Cortex of kidney (tissue), 1 donor: ENCODE results near the gene LINGO1.

Experiments used
- DNase-seq: peaks from one replicate; lab custom pipeline; 2025; lab: John Stamatoyannopoulos, UW

LINGO1 gene

DNA sequence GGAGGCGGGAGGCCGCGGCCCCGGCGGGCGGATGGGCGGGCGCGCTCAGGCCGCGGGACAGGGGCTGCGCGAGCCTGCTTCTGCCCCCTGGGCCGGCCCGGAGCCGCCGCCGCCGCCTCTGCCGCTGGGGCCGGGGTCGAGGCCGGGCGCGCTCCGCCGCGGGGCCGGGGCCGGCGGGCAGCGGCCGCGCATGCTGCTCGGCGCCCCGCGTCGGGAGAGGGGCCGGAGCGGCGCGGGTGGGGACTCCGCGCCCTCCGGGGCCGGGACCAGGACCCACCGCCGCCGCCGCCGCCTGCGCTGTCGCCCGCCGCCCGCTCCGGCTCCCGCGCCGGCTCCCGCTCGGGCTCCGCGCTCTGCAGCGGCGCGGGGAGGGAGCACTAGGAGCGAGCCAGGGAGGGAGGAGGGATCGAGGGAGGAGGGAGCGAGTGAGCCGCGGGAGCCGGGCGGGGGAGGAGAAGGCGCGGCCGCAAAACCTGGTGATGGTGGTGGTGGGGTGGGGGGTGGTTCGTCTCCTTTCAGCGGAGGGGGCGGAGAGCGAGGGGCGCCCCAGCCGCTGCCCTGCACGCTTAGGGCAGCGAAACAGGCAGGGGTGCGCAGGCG lies at the start of gene LINGO1:
LINGO1 (minus strand) TSS at position 379 of the 600 bp plus-strand sequence. CDS start 597 bp downstream, outside the sequence.
- no peak for DNase-seq

DNA sequence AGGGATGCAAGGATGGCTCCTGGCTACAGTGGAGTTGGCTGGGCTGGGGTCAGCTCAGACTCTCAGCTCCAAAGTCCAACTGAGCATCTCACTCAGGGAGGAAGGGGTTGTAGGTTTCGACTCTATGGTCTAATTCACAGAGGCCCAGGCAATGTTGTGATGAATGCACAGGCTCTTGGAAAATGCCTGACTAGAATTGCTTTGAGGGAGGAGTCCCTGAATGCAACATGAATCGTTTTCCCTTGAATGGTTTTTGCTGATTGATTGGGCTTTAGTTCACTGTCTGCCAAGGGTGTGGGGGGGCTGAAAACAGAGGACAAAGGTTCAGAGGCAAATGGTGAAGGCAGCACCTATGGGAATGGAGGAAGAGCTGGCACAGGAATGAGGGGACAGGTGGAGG lies 48.6 kb upstream of the LINGO1 start:
- no peak for DNase-seq

- no peak for DNase-seq
These were observed 44.1 kb upstream of the LINGO1 start for GRCh38 chr15:77676569-77677375.

DNA sequence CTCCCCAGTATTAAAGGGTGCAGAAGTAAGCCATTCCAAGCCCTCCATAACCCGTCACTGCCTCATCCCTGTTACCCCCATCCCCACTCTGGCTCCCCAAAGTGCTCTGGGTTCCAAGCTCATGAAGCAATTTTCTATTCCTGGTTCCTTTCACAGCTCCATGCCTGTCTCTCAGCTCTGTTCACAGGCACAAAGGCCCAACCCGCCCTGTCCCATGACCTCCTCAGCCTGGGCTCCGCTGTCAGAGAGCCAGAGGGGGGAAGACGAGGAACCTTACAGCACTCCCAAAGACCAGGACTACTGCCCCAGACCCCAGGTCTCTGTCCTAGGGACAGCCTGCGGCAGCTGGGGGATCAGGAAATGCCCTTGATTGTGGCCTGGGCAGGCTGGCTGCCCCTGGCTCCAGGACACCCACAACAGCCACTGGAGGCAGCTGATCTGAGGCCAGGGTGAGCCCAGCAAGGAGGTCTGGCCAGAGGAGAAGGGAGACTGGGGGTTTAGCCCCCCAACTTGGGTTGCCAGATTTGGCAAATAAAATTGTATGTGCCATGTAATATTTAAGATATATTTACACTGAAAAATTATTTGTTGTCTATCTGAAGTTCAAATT lies 43.2 kb upstream of the LINGO1 start:
- no peak for DNase-seq

DNA sequence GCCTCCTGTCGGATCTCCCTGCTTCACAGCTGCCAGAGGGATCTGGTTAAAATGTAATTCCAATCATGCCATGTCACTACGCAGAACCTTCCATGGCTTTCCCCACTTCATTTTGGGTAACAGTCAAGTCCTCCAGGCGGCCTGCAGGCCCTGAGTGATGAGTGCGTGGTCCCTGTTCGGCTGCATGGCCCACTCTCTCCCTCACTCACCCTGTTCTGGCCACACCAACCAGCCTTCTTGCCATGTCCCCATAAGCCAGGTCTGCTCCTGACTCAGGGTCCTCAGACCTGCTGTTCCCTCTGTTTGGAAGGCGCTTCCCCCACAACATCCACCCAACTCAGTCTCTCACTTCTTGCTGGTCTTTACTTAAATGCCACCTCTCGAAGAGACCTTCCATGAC lies 41.6 kb upstream of the LINGO1 start:
- DNase-seq, result no peak

- DNase-seq, result no peak
These were observed 41.2 kb upstream of the LINGO1 start for GRCh38 chr15:77673866-77674265.

DNA sequence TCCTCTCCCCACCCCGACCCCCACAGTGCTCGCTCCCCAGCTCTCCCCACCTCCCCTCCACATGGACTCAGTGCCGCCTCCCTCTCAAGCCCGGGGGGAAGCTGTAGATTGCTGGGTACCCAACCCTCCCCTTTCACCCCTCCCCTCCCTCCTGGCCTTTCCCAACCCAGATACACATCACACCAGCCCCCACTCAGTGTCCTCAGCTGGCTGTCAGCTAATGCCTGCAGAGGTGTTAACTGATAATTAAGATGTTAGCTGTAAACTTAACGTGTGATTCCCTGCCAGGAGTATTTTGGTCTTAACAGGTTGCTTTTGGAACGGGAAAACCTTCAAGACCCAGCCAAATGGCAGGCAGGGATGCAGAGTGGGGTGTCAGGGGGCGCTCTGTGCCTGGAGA lies 39.4 kb upstream of the LINGO1 start:
- no peak for DNase-seq

DNA sequence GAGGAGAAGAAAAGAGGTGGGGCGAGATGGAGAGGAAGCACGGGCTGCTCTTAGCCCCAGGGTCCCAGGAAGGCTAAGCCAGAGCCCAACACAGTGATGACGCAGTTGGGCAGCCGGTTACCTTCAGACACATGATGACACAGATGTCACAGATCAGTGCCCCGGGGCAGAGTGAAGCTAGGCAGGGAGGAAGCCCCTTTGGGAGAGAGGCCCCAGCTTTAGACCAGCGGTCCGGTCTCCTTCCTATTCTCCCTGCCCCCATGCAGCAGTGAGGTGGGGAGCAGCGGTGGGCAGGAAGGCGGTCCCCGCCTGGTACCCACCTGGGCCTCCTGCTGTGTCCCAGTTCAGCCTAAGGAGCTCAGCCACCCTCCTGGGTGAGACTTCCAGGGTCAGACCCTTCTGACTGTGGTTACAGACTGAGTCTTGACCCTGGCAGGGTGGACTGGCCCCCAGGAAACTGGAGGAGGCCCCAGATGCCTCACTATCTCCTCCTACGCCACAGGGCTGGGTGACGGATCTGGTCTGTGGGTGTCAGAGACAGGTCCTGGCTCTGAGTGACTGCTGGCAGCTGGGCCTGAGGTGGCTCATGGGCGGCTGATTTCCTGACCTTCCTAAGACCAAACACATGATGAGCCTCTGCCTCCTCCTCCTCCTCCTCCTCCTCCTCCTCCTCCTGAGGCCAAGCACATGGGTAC lies 38.8 kb upstream of the LINGO1 start:
- DNase-seq, result no peak

DNA sequence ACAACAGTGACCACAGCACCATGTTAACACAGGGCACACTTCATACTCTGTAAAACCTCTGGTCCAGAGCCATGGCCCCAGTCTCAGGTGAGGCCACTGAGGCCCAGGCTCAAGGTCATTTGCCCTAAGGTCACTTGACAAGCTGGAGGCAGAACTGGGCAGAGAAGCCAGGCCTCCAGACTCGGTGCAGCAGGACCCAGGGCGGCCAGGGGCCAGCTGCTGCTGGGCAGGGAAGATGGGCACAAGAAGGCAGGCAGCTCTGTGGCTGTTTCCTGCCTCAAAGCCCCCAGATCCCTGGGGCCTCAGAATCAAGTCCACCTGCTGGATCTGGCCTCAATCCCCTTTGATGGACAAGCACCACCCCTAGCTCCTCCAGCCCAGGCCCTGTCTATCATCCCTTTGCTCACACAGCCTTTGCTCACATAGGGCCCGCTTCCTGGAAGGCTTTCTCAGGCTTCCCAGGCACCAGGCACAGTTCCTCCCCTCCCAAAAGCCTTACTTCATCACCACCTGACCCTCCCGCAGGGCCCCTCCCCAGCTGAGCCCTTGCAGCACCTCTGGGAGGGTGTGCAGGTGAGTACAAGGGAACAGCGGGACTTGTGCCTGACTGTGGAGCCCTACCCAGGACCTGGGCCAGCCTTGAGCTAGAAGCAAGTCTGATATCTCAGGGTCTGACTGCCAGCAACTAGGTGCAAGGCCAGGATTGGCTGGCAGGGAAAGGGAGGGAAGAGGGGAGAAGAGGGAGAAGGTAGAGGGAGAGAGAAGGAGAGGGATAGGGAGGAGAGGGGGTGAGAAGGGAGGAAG lies 38.0 kb upstream of the LINGO1 start:
- no peak for DNase-seq

DNA sequence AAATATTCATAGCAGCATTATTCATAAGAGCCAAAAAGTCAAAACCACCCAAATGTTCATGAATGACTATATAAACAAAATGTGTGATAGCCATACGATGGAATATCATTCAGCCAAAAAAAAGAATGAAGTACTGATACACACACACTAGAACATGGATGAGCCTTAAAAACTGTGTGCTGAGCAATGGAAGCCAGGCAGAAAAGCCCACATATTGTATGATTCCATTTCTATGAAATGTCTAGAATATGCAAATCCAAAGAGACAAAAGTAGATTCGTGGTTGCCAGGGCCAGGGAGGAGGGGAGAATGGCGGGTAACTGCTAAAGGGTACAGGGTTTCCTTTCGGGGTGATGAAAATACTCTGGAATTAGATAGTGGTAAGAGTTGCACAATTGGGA lies 37.2 kb upstream of the LINGO1 start:
- DNase-seq, result no peak

DNA sequence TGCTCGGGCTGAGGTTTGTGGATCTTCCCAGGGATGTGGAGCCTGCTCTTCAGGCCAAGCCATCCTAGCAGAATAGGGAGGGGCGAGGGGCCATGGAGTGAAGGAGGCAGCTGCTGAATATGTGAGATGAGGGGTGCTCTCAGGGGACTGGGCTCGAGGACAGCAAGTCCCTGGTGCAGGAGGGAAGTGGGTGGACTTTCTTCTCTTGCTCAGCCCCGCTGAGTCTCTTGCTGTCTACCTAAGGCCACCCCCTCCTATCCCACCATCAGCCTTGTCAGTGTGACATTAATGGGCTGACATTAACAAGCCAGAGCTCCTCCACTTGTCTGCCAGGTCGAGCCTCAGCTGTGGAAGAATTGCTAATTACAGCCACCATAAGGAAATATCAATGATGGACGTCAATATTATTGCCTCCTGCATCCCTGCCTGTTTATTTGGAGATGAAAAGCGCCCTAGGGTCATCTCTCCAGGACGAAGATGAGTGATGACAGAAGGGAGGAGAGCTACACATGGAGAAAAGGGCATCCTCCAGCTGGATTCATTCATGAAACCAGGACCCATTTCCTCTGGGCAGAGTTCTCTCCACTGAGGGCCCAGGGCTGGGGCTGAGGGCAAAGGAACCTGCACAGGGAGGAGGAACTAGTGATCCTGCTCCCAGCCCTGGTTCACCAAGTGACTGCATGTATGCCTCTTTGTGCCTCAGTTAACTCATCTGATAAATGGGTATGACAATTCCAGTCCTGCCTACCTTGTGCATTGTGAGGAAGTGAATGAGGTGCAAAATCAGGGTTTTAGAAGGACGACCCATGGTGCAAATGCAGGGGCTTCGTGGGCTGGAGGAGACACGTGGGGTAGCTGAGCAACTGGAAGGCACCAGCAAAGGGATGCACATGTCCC lies 34.9 kb upstream of the LINGO1 start:
- DNase-seq, result no peak

DNA sequence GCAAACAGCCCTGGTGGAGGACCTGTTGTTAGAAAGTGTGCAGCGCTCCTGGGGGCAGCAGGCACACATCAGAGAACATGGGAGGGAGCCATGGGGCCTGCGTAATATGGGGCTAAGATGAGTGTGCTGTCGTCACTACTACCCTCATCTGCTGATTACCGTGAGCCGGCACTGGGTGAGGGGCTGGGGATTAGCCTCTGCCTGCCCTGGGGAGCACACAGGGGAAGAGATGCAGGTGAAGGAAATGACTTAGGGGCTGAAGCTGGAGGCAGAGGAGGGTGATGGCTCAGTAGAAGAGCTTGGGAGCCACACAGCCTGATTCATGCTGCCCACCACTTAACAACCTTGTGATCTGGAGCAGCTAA lies 33.6 kb upstream of the LINGO1 start:
- no peak for DNase-seq

- no peak for DNase-seq
These were observed 33.0 kb upstream of the LINGO1 start for GRCh38 chr15:77665530-77666295.

- no peak for DNase-seq
These were observed 31.7 kb upstream of the LINGO1 start for GRCh38 chr15:77664428-77664827.

GRCh38 chr15:77663256-77663655 lies 30.5 kb upstream of the LINGO1 start:
- no peak for DNase-seq

GRCh38 chr15:77659350-77660321 lies 26.9 kb upstream of the LINGO1 start:
- DNase-seq, result no peak

GRCh38 chr15:77658304-77658703 lies 25.6 kb upstream of the LINGO1 start:
- DNase-seq, result no peak

- no peak for DNase-seq
These were observed 25.0 kb upstream of the LINGO1 start for GRCh38 chr15:77657634-77658238.
